OCI-LY3 (cell line): ENCODE measurements around the gene CHURC1.

Source experiments
- H2AFZ ChIP-seq: fragments of 200-600, 300-600 bp; shearing (Covaris generic); 2 replicates; pipeline ENCODE4 v1.6.0; 2014; ENCODE audit warnings: antibody characterized with exemption, low read depth, low read length
- H3K27ac ChIP-seq: fragments of 200-600, 300-600 bp; sonication (generic); 2 replicates; pipeline ENCODE4 v1.5.1; 2014; ENCODE audit warnings: mild to moderate bottlenecking, low read length, moderate library complexity, mixed read lengths
- H3K27me3 ChIP-seq: fragments of 200-600, 300-600 bp; sonication (generic); 2 replicates; pipeline ENCODE4 v1.6.1; 2014; ENCODE audit warnings: low read depth, low read length, mixed read lengths
- H3K36me3 ChIP-seq: fragments of 200-600, 300-600 bp; sonication (generic); replicated peaks from 2 replicates; pipeline ENCODE3; 2014; ENCODE audit warnings: low read depth, low read length, mixed read lengths
- H3K4me1 ChIP-seq: fragments of 300-600, 200-600 bp; sonication (generic); 2 replicates; pipeline ENCODE4 v1.6.1; 2014; ENCODE audit warnings: low read length, mixed read lengths
- H3K4me2 ChIP-seq: fragments of 200-600, 300-600 bp; sonication (generic); 2 replicates; pipeline ENCODE4 v1.6.1; 2014; ENCODE audit warnings: low read length, mixed read lengths
- H3K4me3 ChIP-seq: fragments of 300-600, 200-600 bp; sonication (generic); 2 replicates; pipeline ENCODE4 v1.5.1; 2014; ENCODE audit warnings: antibody characterized with exemption, mild to moderate bottlenecking, low read length, moderate library complexity
- H3K79me2 ChIP-seq: fragments of 300-600, 200-600 bp; shearing (Covaris generic); 2 replicates; pipeline ENCODE4 v1.6.1; 2014; ENCODE audit warnings: mild to moderate bottlenecking, low read length, mixed read lengths
- H3K9ac ChIP-seq: fragments of 300-600, 200-600 bp; shearing (Covaris generic); 2 replicates; pipeline ENCODE4 v1.6.0; 2014; ENCODE audit warnings: mild to moderate bottlenecking, low read length, moderate library complexity
- H3K9me3 ChIP-seq: fragments of 200-600, 300-600 bp; shearing (Covaris generic); 2 replicates; pipeline ENCODE4 v1.6.1; 2014; ENCODE audit warnings: low read length, mixed read lengths; ENCODE audit not compliant: insufficient read depth
- H4K20me1 ChIP-seq: fragments of 200-600, 300-600 bp; sonication (generic); 2 replicates; pipeline ENCODE4 v1.6.1; 2016; ENCODE audit warnings: low read length, mixed read lengths; ENCODE audit not compliant: insufficient read depth
- EZH2phosphoT487 ChIP-seq: fragments of 200-600 bp; shearing (Covaris generic); IDR thresholded peaks from 2 replicates; pipeline ENCODE4 v1.6.1; 2018; ENCODE audit warnings: antibody characterized with exemption, mixed run types, low read depth
- TF ChIP-seq, protein P1 (sequence below): fragments of 200-600, 300-600 bp; sonication (generic); IDR thresholded peaks from 2 replicates; pipeline ENCODE4 v1.5.1; 2014; ENCODE audit warnings: antibody characterized with exemption, low read length, low read depth

The CHURC1 gene

DNA sequence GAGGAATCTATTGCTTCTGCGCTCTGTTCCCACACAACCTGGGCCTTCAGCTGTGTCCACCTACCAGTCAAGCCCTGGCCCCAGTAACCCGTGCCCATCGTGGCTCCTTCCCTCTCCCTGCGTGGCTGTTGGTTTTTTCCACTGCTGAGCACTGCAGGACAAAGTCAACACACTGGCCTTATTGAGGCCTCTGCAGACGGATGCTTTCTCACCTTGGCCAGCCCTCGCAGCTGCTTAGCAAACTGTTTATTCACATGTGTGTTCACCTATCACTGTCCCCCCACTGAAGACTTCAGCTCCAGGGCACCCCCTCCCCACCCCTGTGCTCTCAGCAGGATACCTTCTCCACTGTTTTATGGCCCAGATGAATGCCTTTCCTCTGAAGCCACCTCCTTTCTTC is 41.0 kb downstream of the CHURC1 start:
- no peak overlapping the region for H3K9ac ChIP-seq
- H4K20me1 ChIP-seq = no peaks in the 10 kb centered on the region
- H3K79me2 ChIP-seq = no peaks in the 10 kb centered on the region
- H3K27ac ChIP-seq = no peak overlapping the region
- no peak overlapping the region for H3K4me3 ChIP-seq
- no peaks in the 10 kb centered on the region for H3K9me3 ChIP-seq
- no peak overlapping the region for H3K4me2 ChIP-seq
- no peak overlapping the region for H2AFZ ChIP-seq
- TF ChIP-seq EZH2phosphoT487 = no peak
- TF ChIP-seq, protein P1, sequence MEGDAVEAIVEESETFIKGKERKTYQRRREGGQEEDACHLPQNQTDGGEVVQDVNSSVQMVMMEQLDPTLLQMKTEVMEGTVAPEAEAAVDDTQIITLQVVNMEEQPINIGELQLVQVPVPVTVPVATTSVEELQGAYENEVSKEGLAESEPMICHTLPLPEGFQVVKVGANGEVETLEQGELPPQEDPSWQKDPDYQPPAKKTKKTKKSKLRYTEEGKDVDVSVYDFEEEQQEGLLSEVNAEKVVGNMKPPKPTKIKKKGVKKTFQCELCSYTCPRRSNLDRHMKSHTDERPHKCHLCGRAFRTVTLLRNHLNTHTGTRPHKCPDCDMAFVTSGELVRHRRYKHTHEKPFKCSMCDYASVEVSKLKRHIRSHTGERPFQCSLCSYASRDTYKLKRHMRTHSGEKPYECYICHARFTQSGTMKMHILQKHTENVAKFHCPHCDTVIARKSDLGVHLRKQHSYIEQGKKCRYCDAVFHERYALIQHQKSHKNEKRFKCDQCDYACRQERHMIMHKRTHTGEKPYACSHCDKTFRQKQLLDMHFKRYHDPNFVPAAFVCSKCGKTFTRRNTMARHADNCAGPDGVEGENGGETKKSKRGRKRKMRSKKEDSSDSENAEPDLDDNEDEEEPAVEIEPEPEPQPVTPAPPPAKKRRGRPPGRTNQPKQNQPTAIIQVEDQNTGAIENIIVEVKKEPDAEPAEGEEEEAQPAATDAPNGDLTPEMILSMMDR = no peak
- no peaks in the 10 kb centered on the region for H3K27me3 ChIP-seq
- no peaks in the 10 kb centered on the region for H3K36me3 ChIP-seq
- H3K4me1 ChIP-seq = no peaks in the 10 kb centered on the region

DNA sequence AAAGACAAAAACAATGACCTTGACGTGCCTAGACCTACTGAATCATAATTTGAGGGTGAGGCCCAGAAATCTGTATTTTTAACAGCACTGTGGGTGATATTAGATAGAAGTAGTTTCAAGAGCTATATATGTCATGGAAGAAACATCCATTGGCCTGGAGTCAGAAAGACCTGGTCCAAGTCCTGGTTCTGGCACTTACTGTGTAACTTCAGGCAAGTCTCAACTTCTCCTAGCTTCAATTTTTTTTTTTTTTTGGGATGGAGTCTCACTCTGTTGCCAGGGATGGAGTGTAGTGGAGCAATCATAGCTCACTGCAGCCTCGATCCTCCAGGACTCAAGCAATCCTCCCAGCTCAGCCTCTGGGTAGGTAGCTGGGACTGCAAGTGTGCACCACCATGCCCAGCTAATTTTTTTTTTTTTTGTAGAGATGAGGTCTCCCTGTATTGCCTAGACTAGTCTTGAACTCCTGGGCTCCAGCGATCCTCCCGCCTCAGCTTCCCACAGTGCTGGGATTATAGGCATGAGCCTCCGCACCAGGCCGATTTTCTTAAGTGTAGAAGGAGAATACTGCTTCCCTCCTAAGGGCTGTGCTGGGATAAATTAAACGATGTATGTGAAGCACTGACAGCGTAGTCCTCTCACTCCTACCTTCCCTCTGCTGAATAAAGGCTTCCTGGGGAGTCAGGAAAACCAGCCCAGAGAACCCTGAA is 42.6 kb downstream of the CHURC1 start:
- H3K27ac ChIP-seq = no peak overlapping the region
- no peak overlapping the region for H3K9ac ChIP-seq
- H2AFZ ChIP-seq = no peak overlapping the region
- no peaks in the 10 kb centered on the region for H3K9me3 ChIP-seq
- H4K20me1 ChIP-seq = no peaks in the 10 kb centered on the region
- H3K4me2 ChIP-seq = no peak overlapping the region
- no peaks in the 10 kb centered on the region for H3K79me2 ChIP-seq
- H3K4me3 ChIP-seq = no peak overlapping the region
- no peaks in the 10 kb centered on the region for H3K4me1 ChIP-seq
- no peaks in the 10 kb centered on the region for H3K27me3 ChIP-seq
- TF ChIP-seq EZH2phosphoT487 = no peak
- TF ChIP-seq, protein P1 = no peak
- H3K36me3 ChIP-seq = no peaks in the 10 kb centered on the region

DNA sequence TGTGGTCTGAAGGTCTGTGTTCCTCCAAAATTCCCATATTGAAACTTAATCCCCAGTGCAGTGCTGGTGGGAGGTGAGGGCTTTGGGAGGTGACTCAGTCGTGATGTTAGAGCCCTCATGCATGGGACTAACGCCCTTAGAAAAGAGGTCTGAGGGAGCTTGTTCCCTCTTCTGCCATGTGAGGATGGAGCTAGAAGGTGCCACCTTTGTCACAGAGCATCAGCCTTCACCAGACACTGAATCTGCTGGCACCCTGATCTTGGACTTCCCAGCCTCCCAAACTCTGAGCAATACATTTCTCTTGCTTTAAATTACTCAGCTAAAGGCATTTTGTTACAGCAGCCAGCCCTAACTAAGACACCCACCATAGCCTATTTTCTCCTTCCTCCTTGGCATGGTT is 43.9 kb downstream of the CHURC1 start:
- no peak overlapping the region for H3K9ac ChIP-seq
- TF ChIP-seq, protein P1 = no peak
- TF ChIP-seq EZH2phosphoT487 = no peak
- H3K27me3 ChIP-seq = no peaks in the 10 kb centered on the region
- H3K27ac ChIP-seq = no peak overlapping the region
- H3K9me3 ChIP-seq = no peaks in the 10 kb centered on the region
- no peaks in the 10 kb centered on the region for H3K79me2 ChIP-seq
- H3K4me3 ChIP-seq = no peak overlapping the region
- H3K36me3 ChIP-seq = no peaks in the 10 kb centered on the region
- no peak overlapping the region for H3K4me2 ChIP-seq
- H2AFZ ChIP-seq = no peak overlapping the region
- H3K4me1 ChIP-seq = peaks cover 11% of the 10 kb centered on the region
- H4K20me1 ChIP-seq = no peaks in the 10 kb centered on the region

DNA sequence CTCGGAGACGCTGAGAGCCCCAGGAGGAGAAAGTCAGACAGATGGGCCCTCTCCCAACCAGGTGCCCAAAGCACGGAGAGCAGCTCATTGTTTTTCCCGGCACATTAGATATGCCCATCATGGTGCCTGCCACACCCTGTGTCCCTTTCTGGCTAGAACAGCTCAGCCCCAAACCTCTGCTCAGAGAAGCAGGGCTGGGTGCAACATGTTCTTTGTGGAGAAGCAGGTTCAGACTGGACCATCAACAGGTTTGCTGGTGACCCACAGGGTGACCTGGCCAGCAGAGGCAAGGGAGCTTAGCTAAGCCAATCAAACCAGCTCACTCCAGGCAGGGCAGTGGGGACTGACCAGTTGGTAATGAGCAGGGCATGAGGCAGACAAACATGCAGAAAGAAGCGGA is 44.5 kb downstream of the CHURC1 start:
- H3K36me3 ChIP-seq = no peaks in the 10 kb centered on the region
- no peaks in the 10 kb centered on the region for H3K27me3 ChIP-seq
- no peak overlapping the region for H3K9ac ChIP-seq
- no peak overlapping the region for H3K4me3 ChIP-seq
- H3K4me2 ChIP-seq = no peak overlapping the region
- no peak overlapping the region for H3K27ac ChIP-seq
- no peaks in the 10 kb centered on the region for H3K79me2 ChIP-seq
- peaks cover 17% of the 10 kb centered on the region for H3K4me1 ChIP-seq
- H3K9me3 ChIP-seq = no peaks in the 10 kb centered on the region
- H4K20me1 ChIP-seq = no peaks in the 10 kb centered on the region
- no peak overlapping the region for H2AFZ ChIP-seq
- no peak for TF ChIP-seq EZH2phosphoT487
- TF ChIP-seq, protein P1 = no peak
